Left cardiac atrium (tissue), 4 donors: ENCODE data around the gene PPP1CA. TPM values are rescaled to one million over a fixed set of nuclear protein-coding genes. Genes with fewer than 3 reads are reported as not detected.

Experiments used
- ATAC-seq, 2 donors: fragments of 200-7000 bp; cut with Tn5 transposase; one replicate each; pipeline ENCODE4 v1.9.1; 2020; ENCODE audit warnings: mild to moderate bottlenecking in 2 of 2, moderate library complexity in 2 of 2
- DNase-seq: peaks from one replicate; pipeline ENCODE4 v3.0.0-alpha.2; 2020
- intact Hi-C, 2 donors: fragments of 100-400 bp; cut with DNase I; formaldehyde crosslinking; loops; one replicate each; pipeline versions ENCODE4 v1.14.1 to v1.15.1; 2022 to 2023
- total RNA-seq, 2 donors: library from RNA; stranded (reverse); fragmentation: NEBNext Ultra II Directional; extraction: Animal tissue kit (Norgen Biotek cat#: 25700); gene quantifications; one replicate each; pipeline ENCODE4 v1.2.1, GENCODE V29; 2021
- donor health status: DM: no; HTN: yes; CAD: no.
- donor health status: DM: no; HTN: yes; CAD: no; lungs with severe emphysema.
- donor health status: DM: yes; HTN: yes; CAD: no.
- donor health status: Dilated cardiomyopathy.

PPP1CA gene
- total RNA-seq, 2 donors from 2014 or later = 86.7 to 94.1 TPM

- intact Hi-C loops = no loop called here
- ATAC-seq = peak; percentile 34 to 58
- peak; percentile 60 for DNase-seq
These were observed 34.5 kb downstream of the PPP1CA start for GRCh38 chr11:67366961-67367760.

GRCh38 chr11:67366546-67366945, 35.1 kb downstream of the PPP1CA start:
- no peak for DNase-seq
- peak; percentile 56 to 62 for ATAC-seq
- intact Hi-C loops = no loop called here

- ATAC-seq = peak in 1 of 2 donors; percentile 5
- intact Hi-C loops = no loop called here
- no peak for DNase-seq
These were observed 35.8 kb downstream of the PPP1CA start for GRCh38 chr11:67365736-67366444.

- intact Hi-C loops = no loop called here
- ATAC-seq (no peak), DNase-seq (no peak)
These were observed 36.6 kb downstream of the PPP1CA start for GRCh38 chr11:67364783-67365722.

GRCh38 chr11:67364169-67364568, 37.5 kb downstream of the PPP1CA start:
- DNase-seq = no peak
- intact Hi-C loops = no loop called here

GRCh38 chr11:67357831-67358670, 43.6 kb downstream of the PPP1CA start:
- ATAC-seq = no peak
- no peak for DNase-seq
- intact Hi-C loops = loop anchor here in 1 of 2 donors (2.0 kb wide), 1 partner anchor 25 kb away; no protein-coding TSS in a partner anchor

More at GRCh38 chr11:67364169-67364568, 37.5 kb downstream of the PPP1CA start:
- ATAC-seq = no peak

- intact Hi-C loops = loop anchor here in 1 of 2 donors (2.0 kb wide), 1 partner anchor 26 kb away; no protein-coding TSS in a partner anchor
- DNase-seq = peak; percentile 54
- ATAC-seq = peak in 1 of 2 donors; percentile 1
These were observed 44.6 kb downstream of the PPP1CA start for GRCh38 chr11:67356864-67357561.

- DNase-seq (no peak), ATAC-seq (no peak)
- intact Hi-C loops = loop anchor here in 1 of 2 donors (2.0 kb wide), 1 partner anchor 26 kb away; no protein-coding TSS in a partner anchor
These were observed 45.2 kb downstream of the PPP1CA start for GRCh38 chr11:67356387-67356863.

- intact Hi-C loops = loop anchor here in 1 of 2 donors (2.0 kb wide), 1 partner anchor 27 kb away; no protein-coding TSS in a partner anchor
- DNase-seq (no peak), ATAC-seq (no peak)
These were observed 45.8 kb downstream of the PPP1CA start for GRCh38 chr11:67355794-67356386.

- intact Hi-C loops = no loop called here
- ATAC-seq = no peak
- no peak for DNase-seq
These were observed 46.5 kb downstream of the PPP1CA start for GRCh38 chr11:67355023-67355793.

- ATAC-seq = peak; percentile 9 to 61
- DNase-seq = peak; percentile 89
- intact Hi-C loops = no loop called here
These were observed 47.3 kb downstream of the PPP1CA start for GRCh38 chr11:67354075-67355022.

GRCh38 chr11:67353317-67354074, 48.2 kb downstream of the PPP1CA start, which contains the start of gene POLD4:
Gene POLD4, minus strand, starts transcription at chr11:67353546. Its CDS starts 147 bp downstream, at chr11:67353399.
- ATAC-seq (peak; percentile 90 to 93), DNase-seq (peak; percentile 99)
- intact Hi-C loops = no loop called here

GRCh38 chr11:67352546-67353316, 48.9 kb downstream of the PPP1CA start:
- intact Hi-C loops = no loop called here
- ATAC-seq (peak; percentile 7 to 20), DNase-seq (peak; percentile 64)
